Measurements from ENCODE around the gene CXCL14. TPM values are rescaled to one million over a fixed set of nuclear protein-coding genes. Genes with fewer than 3 reads are reported as not detected.
"Not testable (repeated sequence)": the region's sequence is repeated elsewhere in the genome, so short reads cannot be mapped to it uniquely, and the experiment has no call there.

The CXCL14 gene
- total RNA-seq, 2 experiments from 2014 or later: not detected

- ChIA-PET CTCF (interaction anchor here (0.8 to 2.1 kb wide), 2 partner anchors 18 to 76 kb away, joined by 3 to 7 read pairs; no protein-coding TSS in a partner anchor), POLR2A (no interaction called here)
- H3K36me3 Mint-ChIP-seq (ENCODE audit: low read depth): no peaks in the 10 kb centered on the region
- no peaks in the 10 kb centered on the region for H3K9me3 Mint-ChIP-seq
- H3K27me3 Mint-ChIP-seq: peaks cover 68% of the 10 kb centered on the region
- no peak overlapping the region for H3K4me3 Mint-ChIP-seq
- peaks cover 6% of the 10 kb centered on the region for H3K4me1 Mint-ChIP-seq
- DNase-seq: no peak
- H3K27ac Mint-ChIP-seq: no peak overlapping the region
Measured at GRCh38 chr5:135533334-135533733, 45.5 kb downstream of the CXCL14 start.

DNA sequence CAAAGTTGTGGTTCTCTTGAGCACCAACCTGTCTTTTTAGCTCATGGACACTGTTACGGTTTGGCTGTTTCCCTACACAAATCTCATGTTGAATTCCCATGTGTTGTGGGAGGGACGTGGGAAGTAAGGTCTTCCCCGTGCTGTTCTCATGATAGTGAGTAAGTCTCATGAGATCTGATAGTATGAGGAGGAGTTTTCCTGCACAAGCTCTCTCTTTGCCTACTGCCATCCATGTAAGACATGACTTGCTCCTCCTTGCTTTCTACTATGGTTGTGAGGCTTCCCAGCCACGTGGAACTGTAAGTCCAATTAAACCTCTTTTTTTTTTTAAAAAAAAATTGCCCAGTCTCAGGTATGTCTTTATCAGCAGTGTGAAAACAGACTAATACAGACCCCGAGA lies 49.2 kb downstream of the CXCL14 start:
- DNase-seq; H3K4me1 Mint-ChIP-seq; POLR2A ChIA-PET; H3K9me3 Mint-ChIP-seq; H3K27ac Mint-ChIP-seq; H3K36me3 Mint-ChIP-seq (ENCODE audit: low read depth); H3K4me3 Mint-ChIP-seq: not testable (repeated sequence)
- CTCF ChIA-PET: interaction anchor here (1.6 kb wide), 1 partner anchor 63 kb away, joined by 4 read pairs; no protein-coding TSS in a partner anchor
- H3K27me3 Mint-ChIP-seq: peaks cover 54% of the 10 kb centered on the region

DNA sequence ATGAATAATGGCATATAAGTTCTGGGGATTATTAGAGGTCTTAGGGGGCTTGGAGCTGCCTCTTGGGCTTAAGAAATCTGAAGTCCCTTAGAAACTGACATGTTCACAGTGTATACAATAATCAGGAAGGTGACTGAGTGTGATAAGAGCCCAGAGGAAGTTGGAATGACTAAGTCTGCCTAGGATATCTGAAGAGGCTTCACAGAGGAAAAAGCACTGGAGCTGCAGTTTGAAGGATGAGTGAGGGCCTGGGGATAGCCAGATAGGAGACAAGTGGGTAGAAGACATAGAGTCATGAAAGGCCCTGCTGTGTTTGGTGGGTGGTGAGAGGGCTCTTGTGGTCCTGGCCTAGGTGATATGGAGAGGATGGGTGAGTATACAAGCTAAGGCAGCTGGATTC lies 51.9 kb downstream of the CXCL14 start:
- no peak for DNase-seq
- no peaks in the 10 kb centered on the region for H3K9me3 Mint-ChIP-seq
- H3K4me3 Mint-ChIP-seq: no peak overlapping the region
- no peak overlapping the region for H3K27ac Mint-ChIP-seq
- ChIA-PET CTCF (interaction anchor here (0.6 kb wide), 1 partner anchor 21 kb away, joined by 3 read pairs; no protein-coding TSS in a partner anchor), POLR2A (no interaction called here)
- no peaks in the 10 kb centered on the region for H3K36me3 Mint-ChIP-seq (ENCODE audit: low read depth)
- peaks cover 43% of the 10 kb centered on the region for H3K27me3 Mint-ChIP-seq
- no peaks in the 10 kb centered on the region for H3K4me1 Mint-ChIP-seq

GRCh38 chr5:135521964-135522363 lies 56.8 kb downstream of the CXCL14 start:
- Mint-ChIP-seq H3K4me1 (no peaks in the 10 kb centered on the region), H3K27me3 (peaks cover 48% of the 10 kb centered on the region), H3K27ac (no peak overlapping the region), H3K36me3 (ENCODE audit: low read depth) (no peaks in the 10 kb centered on the region), H3K9me3 (no peaks in the 10 kb centered on the region), H3K4me3 (no peak overlapping the region)
- CTCF ChIA-PET: interaction anchor here (0.6 kb wide), 1 partner anchor 8 kb away, joined by 4 read pairs; no protein-coding TSS in a partner anchor
- DNase-seq: no peak
- POLR2A ChIA-PET: no interaction called here

Other genes starting within 250 kb of the CXCL14 start
- 100 to 1,000 TPM; 248 to 263 TPM for gene MACROH2A1, start 179.8 kb downstream of the CXCL14 start, total RNA-seq
- not detected for gene DCANP1, start 131.6 kb downstream of the CXCL14 start, total RNA-seq
- not detected for gene TIFAB, start 126.6 kb downstream of the CXCL14 start, total RNA-seq
- gene NEUROG1, start 43.0 kb downstream of the CXCL14 start, total RNA-seq: not detected